Adrenal gland (tissue), 5 donors: ENCODE measurements around the gene KIF4A.

Experiments used
- POLR2A ChIP-seq, 2 donors: fragments of 450-650 bp; IDR thresholded peaks; one replicate each; pipeline ENCODE4 v1.6.1; 2017; ENCODE audit warnings: antibody characterized with exemption in 2 of 2, mild to moderate bottlenecking in 2 of 2, moderate library complexity in 1 of 2
- TF ChIP-seq, protein P1 (sequence below), 6 experiments: fragments of 450-650 bp in 4 of 6; fragments of 200-600 bp in 2 of 6; sonication (generic) in 1 of 6; IDR thresholded peaks; 1 replicate in 5 of 6; 2 replicates in 1 of 6; pipeline versions ENCODE4 v1.5.1 to v1.8.0; 2016 to 2021; ENCODE audit warnings: antibody characterized with exemption in 6 of 6, mild to moderate bottlenecking in 2 of 6, moderate library complexity in 1 of 6
- donor health status: DM: no; HTN: no; CAD: no.

DNA sequence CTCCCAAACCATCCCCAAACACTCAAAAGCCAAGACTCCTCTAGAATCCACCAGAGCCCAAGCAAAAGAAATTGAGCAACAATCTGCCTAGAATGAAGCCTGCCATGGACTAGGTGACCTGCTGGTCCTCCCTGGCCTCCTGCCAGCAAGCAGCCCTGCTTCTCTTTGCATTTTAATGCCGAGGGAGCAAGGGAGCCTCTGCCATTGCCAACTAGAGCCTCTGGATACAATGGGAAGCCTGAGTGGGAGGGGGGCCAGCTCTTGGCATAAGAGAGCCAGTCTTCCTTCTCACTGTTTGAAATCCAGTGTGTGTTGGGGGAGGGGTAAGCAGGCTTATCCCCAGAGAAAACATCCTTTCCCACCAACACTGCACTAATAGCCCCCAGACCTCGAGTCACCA lies 131.7 kb downstream of the KIF4A start:
- TF ChIP-seq, protein P1, sequence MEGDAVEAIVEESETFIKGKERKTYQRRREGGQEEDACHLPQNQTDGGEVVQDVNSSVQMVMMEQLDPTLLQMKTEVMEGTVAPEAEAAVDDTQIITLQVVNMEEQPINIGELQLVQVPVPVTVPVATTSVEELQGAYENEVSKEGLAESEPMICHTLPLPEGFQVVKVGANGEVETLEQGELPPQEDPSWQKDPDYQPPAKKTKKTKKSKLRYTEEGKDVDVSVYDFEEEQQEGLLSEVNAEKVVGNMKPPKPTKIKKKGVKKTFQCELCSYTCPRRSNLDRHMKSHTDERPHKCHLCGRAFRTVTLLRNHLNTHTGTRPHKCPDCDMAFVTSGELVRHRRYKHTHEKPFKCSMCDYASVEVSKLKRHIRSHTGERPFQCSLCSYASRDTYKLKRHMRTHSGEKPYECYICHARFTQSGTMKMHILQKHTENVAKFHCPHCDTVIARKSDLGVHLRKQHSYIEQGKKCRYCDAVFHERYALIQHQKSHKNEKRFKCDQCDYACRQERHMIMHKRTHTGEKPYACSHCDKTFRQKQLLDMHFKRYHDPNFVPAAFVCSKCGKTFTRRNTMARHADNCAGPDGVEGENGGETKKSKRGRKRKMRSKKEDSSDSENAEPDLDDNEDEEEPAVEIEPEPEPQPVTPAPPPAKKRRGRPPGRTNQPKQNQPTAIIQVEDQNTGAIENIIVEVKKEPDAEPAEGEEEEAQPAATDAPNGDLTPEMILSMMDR (IDR thresholded peaks at IDR 0.05), result no peak
- TF ChIP-seq POLR2A (IDR thresholded peaks at IDR 0.05), result no peak
